ENCODE data around the gene TSPAN18.

TSPAN18 gene

GRCh38 chr11:44759743-44760476 is 33.1 kb downstream of the TSPAN18 start:
- no peak for TF ChIP-seq CTCF (IDR thresholded peaks at IDR 0.05; ENCODE audit: insufficient read depth, missing control alignments)
- FAIRE-seq: no peak
- DNase-seq (ENCODE audit: insufficient read length, low spot score): no peak

- FAIRE-seq (no peak), DNase-seq (ENCODE audit: insufficient read length, low spot score) (no peak)
- TF ChIP-seq CTCF (IDR thresholded peaks at IDR 0.05; ENCODE audit: insufficient read depth, missing control alignments): no peak
Observed at GRCh38 chr11:44760477-44760872, 33.7 kb downstream of the TSPAN18 start.

GRCh38 chr11:44760917-44761550 is 34.3 kb downstream of the TSPAN18 start:
- TF ChIP-seq CTCF (IDR thresholded peaks at IDR 0.05; ENCODE audit: insufficient read depth, missing control alignments): no peak
- DNase-seq (ENCODE audit: insufficient read length, low spot score) (peak; percentile 41), FAIRE-seq (peak; percentile 32)

- TF ChIP-seq CTCF (IDR thresholded peaks at IDR 0.05; ENCODE audit: insufficient read depth, missing control alignments): no peak
- no peak for DNase-seq (ENCODE audit: insufficient read length, low spot score)
- FAIRE-seq: no peak
Observed at GRCh38 chr11:44761551-44761961, 34.8 kb downstream of the TSPAN18 start.

- no peak for TF ChIP-seq CTCF (IDR thresholded peaks at IDR 0.05; ENCODE audit: insufficient read depth, missing control alignments)
- DNase-seq (ENCODE audit: insufficient read length, low spot score): no peak
- FAIRE-seq: no peak
Observed at GRCh38 chr11:44763121-44763820, 36.5 kb downstream of the TSPAN18 start.

- TF ChIP-seq CTCF (IDR thresholded peaks at IDR 0.05; ENCODE audit: insufficient read depth, missing control alignments): no peak
- no peak for FAIRE-seq
- no peak for DNase-seq (ENCODE audit: insufficient read length, low spot score)
Observed at GRCh38 chr11:44764583-44764982, 37.8 kb downstream of the TSPAN18 start.

Data from D721Med (cell line).